ENCODE data around the gene LGALS7.
"Not testable (repeated sequence)": the region's sequence is repeated elsewhere in the genome, so short reads cannot be mapped to it uniquely, and the experiment has no call there.

DNA sequence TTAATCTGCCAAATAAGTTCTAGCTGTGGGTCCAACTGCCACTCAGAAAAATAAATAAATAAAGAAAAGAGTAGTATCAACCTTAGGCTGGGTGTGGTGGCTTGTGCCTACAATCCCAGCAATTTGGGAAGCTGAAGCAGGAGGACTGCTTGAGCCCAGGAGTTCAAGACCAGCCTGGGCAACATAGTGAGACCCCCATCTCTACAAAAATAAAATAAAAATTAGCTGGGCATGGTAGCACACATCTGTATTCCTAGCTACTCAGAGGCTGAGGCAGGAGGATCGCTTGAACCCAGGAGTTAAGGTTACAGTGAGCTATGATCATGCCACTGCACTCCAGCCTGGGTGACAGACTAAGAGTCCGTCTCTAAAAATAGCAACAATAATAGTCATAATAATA is 40.6 kb upstream of the LGALS7 start:
- TF ChIP-seq, protein P1, sequence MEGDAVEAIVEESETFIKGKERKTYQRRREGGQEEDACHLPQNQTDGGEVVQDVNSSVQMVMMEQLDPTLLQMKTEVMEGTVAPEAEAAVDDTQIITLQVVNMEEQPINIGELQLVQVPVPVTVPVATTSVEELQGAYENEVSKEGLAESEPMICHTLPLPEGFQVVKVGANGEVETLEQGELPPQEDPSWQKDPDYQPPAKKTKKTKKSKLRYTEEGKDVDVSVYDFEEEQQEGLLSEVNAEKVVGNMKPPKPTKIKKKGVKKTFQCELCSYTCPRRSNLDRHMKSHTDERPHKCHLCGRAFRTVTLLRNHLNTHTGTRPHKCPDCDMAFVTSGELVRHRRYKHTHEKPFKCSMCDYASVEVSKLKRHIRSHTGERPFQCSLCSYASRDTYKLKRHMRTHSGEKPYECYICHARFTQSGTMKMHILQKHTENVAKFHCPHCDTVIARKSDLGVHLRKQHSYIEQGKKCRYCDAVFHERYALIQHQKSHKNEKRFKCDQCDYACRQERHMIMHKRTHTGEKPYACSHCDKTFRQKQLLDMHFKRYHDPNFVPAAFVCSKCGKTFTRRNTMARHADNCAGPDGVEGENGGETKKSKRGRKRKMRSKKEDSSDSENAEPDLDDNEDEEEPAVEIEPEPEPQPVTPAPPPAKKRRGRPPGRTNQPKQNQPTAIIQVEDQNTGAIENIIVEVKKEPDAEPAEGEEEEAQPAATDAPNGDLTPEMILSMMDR (IDR thresholded peaks at IDR 0.05), result not testable (repeated sequence)
- not testable (repeated sequence) for TF ChIP-seq POLR2A (IDR thresholded peaks at IDR 0.05); POLR2AphosphoS5 (IDR thresholded peaks at IDR 0.05; ENCODE audit: insufficient read depth in 1 of 2, low read depth in 1 of 2)

Data from vagina (tissue), 2 donors.